Common myeloid progenitor, CD34-positive (primary cell): ENCODE measurements around the gene PRR20E. TPM values are rescaled to one million over a fixed set of nuclear protein-coding genes. Genes with fewer than 3 reads are reported as not detected.
"Not testable (repeated sequence)": the region's sequence is repeated elsewhere in the genome, so short reads cannot be mapped to it uniquely, and the experiment has no call there.

Experiments
- CTCF ChIA-PET: fragments of 350-600 bp; sonication (Branson Sonifier 250); formaldehyde crosslinking; loops from one replicate; lab custom pipeline; 2021; ENCODE audit warnings: antibody characterized with exemption; lab: Charles Lee
- POLR2A ChIA-PET: fragments of 350-600 bp; sonication (Branson Sonifier 250); formaldehyde crosslinking; loops from one replicate; lab custom pipeline; 2021; ENCODE audit warnings: antibody characterized with exemption; lab: Charles Lee
- DNase-seq, 3 donors: peaks; one replicate each; pipeline versions ENCODE4 v3.0.0 to v3.0.0-alpha.2; 2013
- H3K27ac ChIP-seq, 2 experiments: 1 replicate in 1 of 2; 2 replicates in 1 of 2; pipeline ENCODE4 v1.7.0; 2013; ENCODE audit warnings: inconsistent platforms in 2 of 2, low read length in 2 of 2, mild to moderate bottlenecking in 2 of 2, low read depth in 1 of 2, moderate library complexity in 1 of 2; ENCODE audit not compliant: severe bottlenecking in 2 of 2, insufficient read depth in 1 of 2, poor library complexity in 1 of 2
- H3K27me3 ChIP-seq, 5 experiments: replicated peaks in 2 of 5; 1 replicate in 3 of 5; 2 replicates in 2 of 5; pipeline versions ENCODE4 v1.6.1 to v1.7.0; 2013; ENCODE audit warnings: low read length in 4 of 5, mild to moderate bottlenecking in 2 of 5, moderate library complexity in 2 of 5, inconsistent platforms in 1 of 5; ENCODE audit not compliant: insufficient read depth in 5 of 5, control insufficient read depth in 4 of 5
- H3K36me3 ChIP-seq, 4 experiments: 1 replicate in 2 of 4; 2 replicates in 2 of 4; pipeline versions ENCODE4 v1.6.1 to v1.7.0; 2013; ENCODE audit warnings: low read length in 3 of 4, control low read depth in 1 of 4, mild to moderate bottlenecking in 1 of 4; ENCODE audit not compliant: control insufficient read depth in 4 of 4, insufficient read depth in 4 of 4
- H3K4me1 ChIP-seq, 4 experiments: 1 replicate in 3 of 4; 2 replicates in 1 of 4; pipeline versions ENCODE4 v1.6.1 to v1.7.1; 2013; ENCODE audit warnings: low read length in 3 of 4, mild to moderate bottlenecking in 3 of 4, control low read depth in 1 of 4, inconsistent platforms in 1 of 4, moderate library complexity in 1 of 4; ENCODE audit not compliant: control insufficient read depth in 4 of 4, insufficient read depth in 4 of 4; ENCODE audit errors: control extremely low read depth in 1 of 4
- H3K4me3 ChIP-seq, 7 experiments: 1 replicate in 4 of 7; 2 replicates in 3 of 7; pipeline versions ENCODE4 v1.5.1 to v1.7.0; 2013; ENCODE audit warnings: mild to moderate bottlenecking in 7 of 7, low read length in 6 of 7, moderate library complexity in 6 of 7, inconsistent platforms in 2 of 7, low read depth in 2 of 7, control low read depth in 1 of 7; ENCODE audit not compliant: insufficient read depth in 4 of 7, control insufficient read depth in 1 of 7; ENCODE audit errors: extremely low read depth in 1 of 7
- H3K9me3 ChIP-seq, 5 experiments: 1 replicate in 4 of 5; 2 replicates in 1 of 5; pipeline versions ENCODE4 v1.6.1 to v1.7.1; 2013; ENCODE audit warnings: low read length in 4 of 5, mild to moderate bottlenecking in 2 of 5, inconsistent platforms in 1 of 5, low read depth in 1 of 5, moderate library complexity in 1 of 5; ENCODE audit not compliant: control insufficient read depth in 4 of 5, insufficient read depth in 2 of 5; ENCODE audit errors: control extremely low read depth in 1 of 5
- WGBS: methylation state at CpG from one replicate; pipeline ENCODE4 v1.1.5; 2013; ENCODE audit not compliant: insufficient coverage; 5-methylcytosine and 5-hydroxymethylcytosine counted together
- polyA plus RNA-seq: library from polyadenylated mRNA; unstranded; fragments of 120-200 nt; gene quantifications from one replicate; pipeline ENCODE4 v1.2.1, GENCODE V29; 2013

PRR20E gene
- polyA plus RNA-seq = not detected

GRCh38 chr13:57166897-57167296, at the start of gene PRR20E:
PRR20E (plus strand) TSS chr13:57167197; CDS start chr13:57167584, 387 bp downstream.
- H3K4me1 ChIP-seq, POLR2A ChIA-PET, DNase-seq, CTCF ChIA-PET, H3K27me3 ChIP-seq, H3K36me3 ChIP-seq, H3K27ac ChIP-seq, H3K9me3 ChIP-seq, H3K4me3 ChIP-seq: not testable (repeated sequence)
- WGBS = no CpG with 5 or more reads among the region's 22 CpGs

DNA sequence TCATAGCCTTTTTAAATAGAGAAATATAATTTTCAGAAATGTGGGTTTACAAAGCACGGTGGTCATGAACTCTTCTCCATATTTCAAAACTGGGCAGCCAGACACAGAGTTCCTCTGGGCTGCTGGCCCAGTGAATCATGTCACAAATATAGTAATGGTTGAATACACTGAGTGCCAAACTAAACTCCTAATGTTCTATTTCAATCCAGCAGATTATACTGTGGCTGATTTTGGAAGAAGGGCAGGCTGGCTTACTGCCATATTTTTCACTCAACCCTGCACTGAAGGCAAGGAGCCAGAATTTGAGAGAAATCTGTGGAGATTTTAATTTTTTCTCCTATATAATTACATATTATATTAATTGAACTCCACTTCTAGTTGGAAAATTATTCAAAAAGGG, 43.3 kb upstream of the PRR20E start:
- Histone ChIP-seq H3K27me3 (no peaks in the 10 kb centered on the region), H3K4me1 (no peaks in the 10 kb centered on the region), H3K9me3 (no peaks in the 10 kb centered on the region), H3K36me3 (no peaks in the 10 kb centered on the region), H3K4me3 (no peak overlapping the region), H3K27ac (no peak overlapping the region)
- WGBS = 100% methylated on average over 1 of the region's 1 CpG
- CTCF ChIA-PET = no interaction called here
- no peak for DNase-seq
- POLR2A ChIA-PET = no interaction called here

GRCh38 chr13:57128909-57129308, 38.1 kb upstream of the PRR20E start:
- POLR2A ChIA-PET = no interaction called here
- no peak for DNase-seq

GRCh38 chr13:57136093-57136492, 30.9 kb upstream of the PRR20E start:
- Histone ChIP-seq H3K4me3 (no peak overlapping the region), H3K27me3 (no peaks in the 10 kb centered on the region), H3K36me3 (no peaks in the 10 kb centered on the region), H3K9me3 (no peaks in the 10 kb centered on the region), H3K4me1 (no peaks in the 10 kb centered on the region), H3K27ac (no peak overlapping the region)
- ChIA-PET POLR2A (no interaction called here), CTCF (no interaction called here)
- WGBS = 74% methylated on average over 2 of the region's 2 CpGs
- no peak for DNase-seq

More at GRCh38 chr13:57128909-57129308, 38.1 kb upstream of the PRR20E start:
- H3K27ac ChIP-seq = no peak overlapping the region
- no peaks in the 10 kb centered on the region for H3K36me3 ChIP-seq
- CTCF ChIA-PET = interaction anchor here (1.6 kb wide), 1 partner anchor 10 kb away, joined by 3 read pairs; no protein-coding TSS in a partner anchor
- H3K9me3 ChIP-seq = no peaks in the 10 kb centered on the region
- H3K27me3 ChIP-seq = no peaks in the 10 kb centered on the region
- H3K4me1 ChIP-seq = no peaks in the 10 kb centered on the region
- H3K4me3 ChIP-seq = no peak overlapping the region
- 98% methylated on average over 5 of the region's 6 CpGs for WGBS

- CTCF ChIA-PET = no interaction called here
- H3K27ac ChIP-seq = no peak overlapping the region
- no peaks in the 10 kb centered on the region for H3K4me1 ChIP-seq
- no peaks in the 10 kb centered on the region for H3K36me3 ChIP-seq
- H3K27me3 ChIP-seq = no peaks in the 10 kb centered on the region
- POLR2A ChIA-PET = no interaction called here
- H3K9me3 ChIP-seq = no peaks in the 10 kb centered on the region
- no peak overlapping the region for H3K4me3 ChIP-seq
- DNase-seq = no peak
- no CpG with 5 or more reads among the region's 4 CpGs for WGBS
Observed at GRCh38 chr13:57137585-57137984, 29.4 kb upstream of the PRR20E start.

GRCh38 chr13:57138988-57139387, 28.0 kb upstream of the PRR20E start:
- no CpG with 5 or more reads among the region's 5 CpGs for WGBS
- Histone ChIP-seq H3K9me3 (no peaks in the 10 kb centered on the region), H3K4me1 (no peaks in the 10 kb centered on the region), H3K36me3 (no peaks in the 10 kb centered on the region), H3K27me3 (no peaks in the 10 kb centered on the region), H3K27ac (no peak overlapping the region), H3K4me3 (no peak overlapping the region)
- CTCF ChIA-PET = no interaction called here
- DNase-seq = no peak
- POLR2A ChIA-PET = no interaction called here

DNA sequence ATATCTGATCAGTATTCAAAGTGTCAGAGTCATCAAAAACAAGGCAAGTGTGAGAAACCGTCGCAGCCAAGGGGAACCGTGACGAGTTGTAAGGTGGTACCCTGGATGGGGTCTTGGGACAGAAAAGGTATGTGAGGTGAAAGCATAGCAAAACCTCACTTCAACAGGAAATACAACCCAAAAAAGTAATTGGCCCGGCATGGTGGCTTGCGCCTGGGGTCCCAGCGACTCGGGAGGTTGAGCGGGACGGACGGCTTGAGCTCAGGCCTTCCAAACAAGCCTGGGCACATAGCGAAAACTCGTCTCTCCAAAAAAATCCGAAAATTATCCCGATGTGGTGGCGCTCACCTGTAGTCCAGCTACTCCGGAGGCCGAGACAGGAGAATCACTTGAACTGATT, 27.2 kb upstream of the PRR20E start:
- H3K27ac ChIP-seq, POLR2A ChIA-PET, H3K4me3 ChIP-seq, H3K4me1 ChIP-seq, H3K27me3 ChIP-seq, DNase-seq, CTCF ChIA-PET, H3K9me3 ChIP-seq, H3K36me3 ChIP-seq: not testable (repeated sequence)
- WGBS = no CpG with 5 or more reads among the region's 18 CpGs
